ENCODE measurements around the gene RAI1.

GRCh38 chr17:17835415-17836249, 154.4 kb downstream of the RAI1 start:
- no peak for TF ChIP-seq CTCF (conservative IDR thresholded peaks at IDR 0.05)
- no peak for TF ChIP-seq EZH2 (IDR thresholded peaks at IDR 0.05; ENCODE audit: low read depth)

All from PC-9 (cell line).